H1 (cell line): ENCODE measurements around the gene ZNF470. TPM values are rescaled to one million over a fixed set of nuclear protein-coding genes. Genes with fewer than 3 reads are reported as not detected.

Source experiments
- ATF3 ChIP-seq: IDR thresholded peaks from 2 replicates; pipeline ENCODE4 v1.6.1; 2011; ENCODE audit warnings: low read depth, mild to moderate bottlenecking, low read length; ENCODE audit not compliant: insufficient read depth
- BCL11A ChIP-seq, 2 experiments: IDR thresholded peaks; one replicate each; pipeline ENCODE4 v1.6.1; 2011; ENCODE audit warnings: low read depth in 2 of 2, low read length in 2 of 2, mild to moderate bottlenecking in 2 of 2
- POLR2A ChIP-seq, 2 experiments: IDR thresholded peaks; 1 replicate in 1 of 2; 2 replicates in 1 of 2; pipeline ENCODE4 v1.6.1; 2011; ENCODE audit warnings: low read depth in 2 of 2, low read length in 2 of 2, mild to moderate bottlenecking in 2 of 2; ENCODE audit errors: control extremely low read depth in 1 of 2
- RFX5 ChIP-seq: IDR thresholded peaks from 2 replicates; pipeline ENCODE4 v1.6.1; 2011; ENCODE audit warnings: low read depth, low read length, improper control_type of control experiment, borderline replicate concordance
- SIRT6 ChIP-seq: IDR thresholded peaks from one replicate; pipeline ENCODE4 v1.7.1; 2012; ENCODE audit warnings: low read length, inconsistent platforms
- SIX5 ChIP-seq: IDR thresholded peaks from 2 replicates; pipeline ENCODE4 v1.6.1; 2011; ENCODE audit warnings: mild to moderate bottlenecking, low read depth, low read length
- SUZ12 ChIP-seq: fragments of 200-600 bp; sonication (generic); IDR thresholded peaks from 2 replicates; pipeline ENCODE4 v1.6.1; 2012; ENCODE audit warnings: mild to moderate bottlenecking, inconsistent platforms, low read length, moderate library complexity, mixed read lengths
- TCF12 ChIP-seq: IDR thresholded peaks from 2 replicates; pipeline ENCODE4 v1.6.1; 2011; ENCODE audit warnings: low read depth, mild to moderate bottlenecking, low read length
- polyA plus RNA-seq, 7 experiments: library from polyadenylated mRNA; depleted of rRNA in 3 of 7; stranded (reverse) in 5 of 7; unstranded in 2 of 7; fragments of >200 nt in 5 of 7; fragments of 200-250 nt in 2 of 7; gene quantifications; 1 replicate in 5 of 7; 2 replicates in 1 of 7; 4 replicates in 1 of 7; pipeline versions ENCODE4 v1.2.1 to v1.2.3, GENCODE V29; 2011 to 2013; ENCODE audit warnings: missing spikeins in 2 of 7, mixed read lengths in 2 of 7
- total RNA-seq: library from RNA; stranded (reverse); fragmentation: NEBNext Ultra II Directional; extraction: Animal tissue kit (Norgen Biotek cat#: 25700); gene quantifications from 2 replicates; pipeline ENCODE4 v1.2.1, GENCODE V29; 2021
- TF ChIP-seq, protein P1 (sequence below): fragments of 300-600 bp; sonication (generic); IDR thresholded peaks from 2 replicates; pipeline ENCODE4 v1.7.1; 2012; ENCODE audit warnings: low read length, moderate library complexity, mild to moderate bottlenecking, inconsistent platforms; ENCODE audit not compliant: insufficient replicate concordance

Gene ZNF470
- total and polyA plus RNA-seq, 2 of the 8 experiments (the other 6 are each of a cell fraction or from before 2014, with no cell fraction given), result 2.0 to 8.8 TPM

DNA sequence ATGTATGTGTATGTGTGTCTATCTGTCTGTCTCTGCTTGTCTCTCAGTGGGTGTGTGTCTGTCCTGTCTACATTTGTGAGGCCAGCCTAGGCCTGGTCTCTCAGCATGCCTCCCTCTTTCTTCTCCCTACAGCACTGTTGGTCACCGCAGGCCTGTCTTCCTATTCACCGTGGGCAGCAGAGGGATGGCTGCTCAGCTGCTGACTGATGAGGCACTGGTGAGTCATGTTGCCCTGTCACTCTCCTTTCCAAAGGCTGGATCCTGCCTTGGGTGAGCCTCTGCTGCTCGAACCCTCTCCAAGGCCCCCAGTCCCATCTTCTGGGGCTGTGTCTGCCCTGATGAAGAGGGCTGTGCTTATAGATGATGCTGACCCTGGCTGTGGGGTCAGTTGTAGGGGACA lies 34.1 kb downstream of the ZNF470 start (continued):
- TF ChIP-seq, protein P1, sequence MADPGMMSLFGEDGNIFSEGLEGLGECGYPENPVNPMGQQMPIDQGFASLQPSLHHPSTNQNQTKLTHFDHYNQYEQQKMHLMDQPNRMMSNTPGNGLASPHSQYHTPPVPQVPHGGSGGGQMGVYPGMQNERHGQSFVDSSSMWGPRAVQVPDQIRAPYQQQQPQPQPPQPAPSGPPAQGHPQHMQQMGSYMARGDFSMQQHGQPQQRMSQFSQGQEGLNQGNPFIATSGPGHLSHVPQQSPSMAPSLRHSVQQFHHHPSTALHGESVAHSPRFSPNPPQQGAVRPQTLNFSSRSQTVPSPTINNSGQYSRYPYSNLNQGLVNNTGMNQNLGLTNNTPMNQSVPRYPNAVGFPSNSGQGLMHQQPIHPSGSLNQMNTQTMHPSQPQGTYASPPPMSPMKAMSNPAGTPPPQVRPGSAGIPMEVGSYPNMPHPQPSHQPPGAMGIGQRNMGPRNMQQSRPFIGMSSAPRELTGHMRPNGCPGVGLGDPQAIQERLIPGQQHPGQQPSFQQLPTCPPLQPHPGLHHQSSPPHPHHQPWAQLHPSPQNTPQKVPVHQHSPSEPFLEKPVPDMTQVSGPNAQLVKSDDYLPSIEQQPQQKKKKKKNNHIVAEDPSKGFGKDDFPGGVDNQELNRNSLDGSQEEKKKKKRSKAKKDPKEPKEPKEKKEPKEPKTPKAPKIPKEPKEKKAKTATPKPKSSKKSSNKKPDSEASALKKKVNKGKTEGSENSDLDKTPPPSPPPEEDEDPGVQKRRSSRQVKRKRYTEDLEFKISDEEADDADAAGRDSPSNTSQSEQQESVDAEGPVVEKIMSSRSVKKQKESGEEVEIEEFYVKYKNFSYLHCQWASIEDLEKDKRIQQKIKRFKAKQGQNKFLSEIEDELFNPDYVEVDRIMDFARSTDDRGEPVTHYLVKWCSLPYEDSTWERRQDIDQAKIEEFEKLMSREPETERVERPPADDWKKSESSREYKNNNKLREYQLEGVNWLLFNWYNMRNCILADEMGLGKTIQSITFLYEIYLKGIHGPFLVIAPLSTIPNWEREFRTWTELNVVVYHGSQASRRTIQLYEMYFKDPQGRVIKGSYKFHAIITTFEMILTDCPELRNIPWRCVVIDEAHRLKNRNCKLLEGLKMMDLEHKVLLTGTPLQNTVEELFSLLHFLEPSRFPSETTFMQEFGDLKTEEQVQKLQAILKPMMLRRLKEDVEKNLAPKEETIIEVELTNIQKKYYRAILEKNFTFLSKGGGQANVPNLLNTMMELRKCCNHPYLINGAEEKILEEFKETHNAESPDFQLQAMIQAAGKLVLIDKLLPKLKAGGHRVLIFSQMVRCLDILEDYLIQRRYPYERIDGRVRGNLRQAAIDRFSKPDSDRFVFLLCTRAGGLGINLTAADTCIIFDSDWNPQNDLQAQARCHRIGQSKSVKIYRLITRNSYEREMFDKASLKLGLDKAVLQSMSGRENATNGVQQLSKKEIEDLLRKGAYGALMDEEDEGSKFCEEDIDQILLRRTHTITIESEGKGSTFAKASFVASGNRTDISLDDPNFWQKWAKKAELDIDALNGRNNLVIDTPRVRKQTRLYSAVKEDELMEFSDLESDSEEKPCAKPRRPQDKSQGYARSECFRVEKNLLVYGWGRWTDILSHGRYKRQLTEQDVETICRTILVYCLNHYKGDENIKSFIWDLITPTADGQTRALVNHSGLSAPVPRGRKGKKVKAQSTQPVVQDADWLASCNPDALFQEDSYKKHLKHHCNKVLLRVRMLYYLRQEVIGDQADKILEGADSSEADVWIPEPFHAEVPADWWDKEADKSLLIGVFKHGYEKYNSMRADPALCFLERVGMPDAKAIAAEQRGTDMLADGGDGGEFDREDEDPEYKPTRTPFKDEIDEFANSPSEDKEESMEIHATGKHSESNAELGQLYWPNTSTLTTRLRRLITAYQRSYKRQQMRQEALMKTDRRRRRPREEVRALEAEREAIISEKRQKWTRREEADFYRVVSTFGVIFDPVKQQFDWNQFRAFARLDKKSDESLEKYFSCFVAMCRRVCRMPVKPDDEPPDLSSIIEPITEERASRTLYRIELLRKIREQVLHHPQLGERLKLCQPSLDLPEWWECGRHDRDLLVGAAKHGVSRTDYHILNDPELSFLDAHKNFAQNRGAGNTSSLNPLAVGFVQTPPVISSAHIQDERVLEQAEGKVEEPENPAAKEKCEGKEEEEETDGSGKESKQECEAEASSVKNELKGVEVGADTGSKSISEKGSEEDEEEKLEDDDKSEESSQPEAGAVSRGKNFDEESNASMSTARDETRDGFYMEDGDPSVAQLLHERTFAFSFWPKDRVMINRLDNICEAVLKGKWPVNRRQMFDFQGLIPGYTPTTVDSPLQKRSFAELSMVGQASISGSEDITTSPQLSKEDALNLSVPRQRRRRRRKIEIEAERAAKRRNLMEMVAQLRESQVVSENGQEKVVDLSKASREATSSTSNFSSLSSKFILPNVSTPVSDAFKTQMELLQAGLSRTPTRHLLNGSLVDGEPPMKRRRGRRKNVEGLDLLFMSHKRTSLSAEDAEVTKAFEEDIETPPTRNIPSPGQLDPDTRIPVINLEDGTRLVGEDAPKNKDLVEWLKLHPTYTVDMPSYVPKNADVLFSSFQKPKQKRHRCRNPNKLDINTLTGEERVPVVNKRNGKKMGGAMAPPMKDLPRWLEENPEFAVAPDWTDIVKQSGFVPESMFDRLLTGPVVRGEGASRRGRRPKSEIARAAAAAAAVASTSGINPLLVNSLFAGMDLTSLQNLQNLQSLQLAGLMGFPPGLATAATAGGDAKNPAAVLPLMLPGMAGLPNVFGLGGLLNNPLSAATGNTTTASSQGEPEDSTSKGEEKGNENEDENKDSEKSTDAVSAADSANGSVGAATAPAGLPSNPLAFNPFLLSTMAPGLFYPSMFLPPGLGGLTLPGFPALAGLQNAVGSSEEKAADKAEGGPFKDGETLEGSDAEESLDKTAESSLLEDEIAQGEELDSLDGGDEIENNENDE, result no peak
- TF ChIP-seq POLR2A (IDR thresholded peaks at IDR 0.05; ENCODE audit: control extremely low read depth in 1 of 2, low read depth in 2 of 2, low read length in 2 of 2), result no peak
- TF ChIP-seq SIX5, result no peak
- no peak for TF ChIP-seq RFX5
- no peak for TF ChIP-seq SIRT6
- TF ChIP-seq BCL11A (IDR thresholded peaks at IDR 0.05; ENCODE audit: low read depth in 2 of 2, low read length in 2 of 2), result no peak
- no peak for TF ChIP-seq SUZ12
- TF ChIP-seq TCF12, result no peak
- TF ChIP-seq ATF3, result no peak
- TF ChIP-seq, all 59 proteins: peak for 0
